Esophagus mucosa (tissue), 1 donor: Measurements from ENCODE around the gene PLCL2. TPM values are rescaled to one million over a fixed set of nuclear protein-coding genes. Genes with fewer than 3 reads are reported as not detected.
"Not testable (repeated sequence)": the region's sequence is repeated elsewhere in the genome, so short reads cannot be mapped to it uniquely, and the experiment has no call there.

ENCODE experiments used
- ATAC-seq: fragments of 200-7000 bp; cut with Tn5 transposase; one replicate; pipeline ENCODE4 v1.9.1; 2020
- total RNA-seq: library from RNA; stranded (reverse); gene quantifications from one replicate; pipeline ENCODE4 v1.2.4, GENCODE V29; 2023
- donor health status: DM: yes; HTN: yes; CAD: no.

Gene PLCL2
- total RNA-seq, 1 donor from 2014 or later = 0.80 TPM

DNA sequence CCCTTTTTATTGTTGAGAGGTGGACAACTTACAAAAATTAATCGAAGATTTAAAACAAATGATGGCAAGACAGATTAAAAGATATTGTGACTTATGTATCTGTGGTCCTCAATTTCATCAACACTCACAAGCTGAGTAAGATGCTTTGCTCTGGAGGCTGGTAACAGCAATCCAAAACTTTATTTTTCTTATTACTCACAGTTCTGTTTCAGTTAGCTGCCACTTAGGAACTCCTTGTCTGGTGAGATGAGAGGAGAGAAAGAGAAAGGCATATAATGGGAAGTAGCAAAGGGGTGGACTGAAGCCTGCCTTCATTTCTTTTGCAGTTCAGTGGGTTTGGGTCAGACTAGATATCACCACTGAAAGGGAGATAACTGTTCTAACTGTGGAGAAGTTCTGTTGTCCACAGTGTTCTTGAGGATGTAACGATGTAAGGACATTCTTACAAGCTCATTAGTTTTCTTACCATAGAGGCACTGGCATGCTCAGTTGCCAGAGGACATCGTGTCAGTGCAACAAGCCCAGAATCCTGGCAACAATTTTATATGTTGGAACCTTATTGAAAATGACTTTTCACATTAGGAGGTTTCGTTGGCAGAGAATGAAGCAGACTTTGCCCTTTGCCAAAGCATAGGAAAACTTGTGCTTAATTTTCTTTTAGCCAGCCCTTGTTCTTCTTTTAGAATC is 93.6 kb downstream of the PLCL2 start:
- ATAC-seq = no peak

DNA sequence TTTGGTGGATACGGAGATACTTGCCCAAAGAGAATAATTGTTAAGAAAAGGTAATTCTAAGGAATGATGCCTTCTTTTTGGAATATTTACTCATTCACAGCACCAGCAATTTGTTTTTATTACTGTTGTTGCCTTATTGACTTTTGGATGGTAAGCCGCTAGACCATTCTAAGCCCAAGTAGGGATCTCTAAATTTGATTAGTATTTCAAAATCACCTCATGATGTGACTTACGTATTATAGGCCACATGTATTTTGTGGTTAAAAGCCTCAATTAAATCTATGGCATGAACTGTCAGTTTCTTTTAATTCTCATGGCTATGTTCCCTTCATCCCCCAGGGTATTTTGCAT is 94.1 kb downstream of the PLCL2 start:
- no peak for ATAC-seq

DNA sequence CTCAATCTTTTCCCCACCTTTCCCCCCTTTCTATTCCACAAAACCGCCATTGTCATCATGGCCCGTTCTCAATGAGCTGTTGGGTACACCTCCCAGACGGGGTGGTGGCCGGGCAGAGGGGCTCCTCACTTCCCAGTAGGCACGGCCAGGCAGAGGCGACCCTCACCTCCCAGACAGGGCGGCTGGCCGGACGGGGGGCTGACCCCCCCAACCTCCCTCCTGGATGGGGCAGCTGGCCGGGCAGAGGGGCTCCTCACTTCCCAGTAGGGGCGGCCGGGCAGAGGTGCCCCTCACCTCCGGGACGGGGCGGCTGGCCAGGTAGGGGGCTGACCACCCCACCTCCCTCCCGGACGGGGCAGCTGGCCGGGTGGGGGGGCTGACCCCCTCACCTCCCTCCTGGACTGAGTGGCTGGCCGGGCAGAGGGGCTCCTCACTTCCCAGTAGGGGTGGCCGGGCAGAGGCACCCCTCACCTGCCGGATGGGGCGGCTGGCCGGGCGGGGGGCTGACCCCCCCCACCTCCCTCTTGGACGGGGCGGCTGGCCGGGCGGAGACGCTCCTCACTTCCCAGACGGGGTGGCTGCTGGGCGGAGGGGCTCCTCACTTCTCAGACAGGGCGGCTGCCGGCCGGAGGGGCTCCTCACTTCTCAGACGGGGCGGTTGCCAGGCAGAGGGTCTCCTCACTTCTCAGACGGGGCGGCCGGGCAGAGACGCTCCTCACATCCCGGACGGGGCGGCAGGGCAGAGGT is 95.2 kb downstream of the PLCL2 start:
- ATAC-seq = not testable (repeated sequence)

DNA sequence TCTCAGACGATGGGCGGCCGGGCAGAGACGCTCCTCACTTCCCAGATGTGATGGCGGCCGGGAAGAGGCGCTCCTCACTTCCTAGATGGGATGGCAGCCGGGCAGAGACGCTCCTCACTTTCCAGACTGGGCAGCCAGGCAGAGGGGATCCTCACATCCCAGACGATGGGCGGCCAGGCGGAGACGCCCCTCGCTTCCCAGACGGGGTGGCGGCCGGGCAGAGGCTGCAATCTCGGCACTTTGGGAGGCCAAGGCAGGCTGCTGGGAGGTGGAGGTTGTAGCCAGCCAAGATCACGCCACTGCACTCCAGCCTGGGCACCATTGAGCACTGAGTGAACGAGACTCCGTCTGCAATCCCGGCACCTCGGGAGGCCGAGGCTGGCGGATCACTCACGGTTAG is 95.8 kb downstream of the PLCL2 start:
- not testable (repeated sequence) for ATAC-seq

DNA sequence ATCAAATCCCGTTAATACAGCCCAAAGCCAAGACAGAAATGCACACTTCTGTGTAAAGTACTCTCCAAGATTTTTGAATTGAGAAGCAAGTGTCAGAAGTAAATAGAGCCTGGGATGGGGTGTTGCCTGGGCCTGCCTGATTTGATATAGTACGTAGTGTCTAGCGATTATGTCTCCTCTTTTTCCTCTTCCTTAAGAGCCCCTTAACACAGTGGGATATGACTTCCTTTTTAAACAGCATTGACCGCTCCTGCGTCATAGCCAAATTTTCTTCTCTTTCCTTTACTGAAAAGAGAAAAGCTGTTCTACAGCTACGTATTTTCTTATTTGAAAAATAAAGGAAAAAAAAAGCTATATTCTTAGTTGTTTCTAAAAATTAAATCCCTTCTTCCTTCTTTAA is 97.7 kb downstream of the PLCL2 start:
- ATAC-seq = no peak

DNA sequence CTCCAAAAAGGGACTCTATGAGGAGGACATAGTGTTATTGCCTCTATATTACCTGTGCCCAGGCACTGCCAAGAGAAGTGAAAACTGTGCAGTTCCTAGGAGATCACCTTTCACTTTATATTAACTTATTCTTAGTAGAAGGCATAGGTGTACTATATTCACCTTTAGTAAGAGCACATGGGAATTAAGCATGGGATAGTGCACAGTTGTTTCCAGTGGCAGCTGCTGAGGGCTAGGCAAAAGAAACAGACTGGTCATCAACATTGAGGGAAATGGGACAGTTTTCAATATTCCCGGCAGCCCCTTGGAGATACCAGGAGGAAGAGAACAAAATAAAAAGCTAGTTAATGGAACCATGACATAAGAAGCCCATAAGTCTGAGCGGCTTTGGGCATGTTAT is 100.9 kb downstream of the PLCL2 start:
- ATAC-seq = no peak

DNA sequence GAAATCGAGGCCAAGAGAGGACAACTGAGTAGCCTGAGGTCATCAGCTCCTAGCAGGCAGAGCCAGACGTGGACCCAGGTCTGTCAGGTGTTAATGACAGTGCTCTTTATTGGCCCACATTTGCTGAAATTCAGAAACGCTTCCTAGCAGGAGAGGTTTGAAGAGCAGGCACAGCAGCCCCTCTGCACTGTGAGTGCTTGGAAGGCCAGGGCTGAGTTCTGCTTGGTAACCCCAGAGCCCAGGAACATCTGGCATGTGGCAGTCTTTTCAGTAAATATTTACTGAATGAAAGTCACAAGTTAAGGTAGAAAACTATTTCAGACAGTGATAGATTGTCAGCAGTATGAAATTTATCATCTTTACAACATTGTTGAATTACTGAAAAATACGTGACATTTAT is 102.4 kb downstream of the PLCL2 start:
- ATAC-seq = no peak

DNA sequence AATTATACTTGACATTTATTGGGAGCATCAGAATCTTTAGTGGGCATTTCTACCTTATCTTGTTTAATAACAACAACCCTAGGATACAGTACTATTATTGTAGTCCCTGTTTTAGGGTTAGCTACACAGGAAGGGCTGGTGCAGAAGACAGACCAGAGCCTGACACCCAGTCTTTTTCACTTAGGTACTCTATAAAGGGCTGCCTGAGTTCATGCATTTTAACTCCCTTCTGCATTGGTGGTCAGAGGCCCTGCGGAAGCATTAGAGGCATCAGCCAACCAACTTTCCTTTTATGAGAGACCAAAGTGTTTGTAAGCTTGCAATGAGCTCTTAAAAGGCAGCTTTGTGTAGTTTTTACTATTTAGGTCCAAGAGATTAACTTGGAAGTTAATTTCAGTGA is 105.4 kb downstream of the PLCL2 start:
- ATAC-seq = no peak

DNA sequence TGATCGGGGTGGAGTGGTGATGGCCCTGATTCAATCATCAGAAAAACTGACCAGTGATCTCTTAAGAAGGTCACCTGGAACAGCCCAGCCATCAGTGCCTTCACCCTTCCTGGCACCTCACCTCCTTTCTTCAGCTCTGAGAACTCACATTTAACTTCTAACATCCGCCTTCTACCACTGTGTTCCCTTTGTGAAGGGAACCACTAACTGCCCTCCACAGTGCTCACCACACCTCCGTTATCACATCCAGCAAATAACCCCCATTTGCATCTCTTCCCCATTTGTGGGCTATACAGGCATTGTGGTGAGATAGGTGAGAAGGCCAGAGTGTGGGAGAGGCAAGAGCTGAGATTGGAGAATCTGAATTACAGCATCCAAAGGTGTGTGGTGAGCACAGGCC is 107.4 kb downstream of the PLCL2 start:
- no peak for ATAC-seq

DNA sequence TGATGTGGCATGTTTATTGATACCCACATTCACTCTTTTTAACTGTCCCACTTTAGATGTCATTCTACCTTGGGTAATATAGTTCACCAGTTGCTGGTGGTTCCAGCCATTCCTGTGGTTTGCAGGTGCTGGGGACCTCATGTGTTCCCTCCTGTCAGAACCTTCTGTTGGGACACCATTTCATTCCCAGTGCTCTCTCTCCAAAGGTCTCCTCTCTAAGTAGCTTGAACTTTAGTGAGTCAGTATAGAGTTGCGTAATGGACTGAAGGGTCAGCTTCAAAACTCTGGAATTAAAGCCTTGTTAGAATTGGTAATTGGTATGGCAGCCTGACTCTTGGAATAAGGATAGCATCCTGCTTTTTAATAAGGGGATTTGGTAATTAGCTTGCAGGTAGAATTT is 108.5 kb downstream of the PLCL2 start:
- no peak for ATAC-seq

DNA sequence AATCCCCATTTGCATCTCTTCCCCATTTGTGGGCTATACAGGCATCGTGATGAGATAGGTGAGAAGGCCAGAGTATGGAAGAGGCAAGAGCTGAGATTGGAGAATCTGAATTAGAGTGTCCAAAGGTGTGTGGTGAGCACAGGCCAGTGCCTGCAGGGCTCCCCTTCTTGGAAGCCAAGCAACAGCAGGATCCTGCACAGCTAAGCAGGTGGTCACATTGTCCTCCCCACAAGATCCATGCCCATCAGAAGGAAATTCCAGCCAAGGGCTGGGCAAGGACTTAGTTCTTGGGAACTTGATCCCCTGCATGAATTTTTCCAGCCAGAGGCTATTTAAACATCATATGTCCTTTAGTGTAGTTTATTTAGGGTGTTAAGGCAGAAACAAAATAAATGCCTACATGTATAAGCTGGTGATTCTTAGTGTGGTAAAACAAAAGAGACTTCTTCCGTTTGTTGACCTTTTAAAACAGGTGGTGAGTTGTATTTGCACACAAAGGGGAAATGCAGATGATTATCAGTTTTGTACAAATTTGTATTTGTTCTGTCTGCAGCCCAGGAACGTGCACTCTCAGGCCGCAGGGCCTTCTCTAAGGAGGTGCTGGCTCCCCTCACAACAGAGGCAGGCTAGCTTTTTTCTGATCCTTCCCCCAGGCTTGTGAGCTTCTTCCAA is 110.2 kb downstream of the PLCL2 start:
- ATAC-seq = no peak

DNA sequence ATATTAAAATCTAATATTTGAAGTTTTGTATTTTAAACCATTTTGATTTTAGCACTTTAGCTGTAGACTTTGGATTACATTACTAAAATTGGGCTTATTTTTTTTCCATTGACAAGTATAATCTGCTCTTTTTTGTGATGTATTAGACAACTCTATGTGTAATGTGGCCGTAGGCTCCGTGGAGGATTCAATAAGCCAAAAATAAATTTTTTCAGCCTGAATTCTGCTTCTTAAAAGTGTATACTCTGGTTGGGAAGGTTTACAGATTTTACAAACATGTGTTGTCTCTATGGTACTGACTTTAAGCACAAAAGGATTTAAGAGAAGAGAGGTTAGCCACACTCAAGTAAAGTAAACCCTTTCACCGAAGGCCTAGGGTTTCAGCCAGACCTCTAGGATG is 110.8 kb downstream of the PLCL2 start:
- no peak for ATAC-seq

DNA sequence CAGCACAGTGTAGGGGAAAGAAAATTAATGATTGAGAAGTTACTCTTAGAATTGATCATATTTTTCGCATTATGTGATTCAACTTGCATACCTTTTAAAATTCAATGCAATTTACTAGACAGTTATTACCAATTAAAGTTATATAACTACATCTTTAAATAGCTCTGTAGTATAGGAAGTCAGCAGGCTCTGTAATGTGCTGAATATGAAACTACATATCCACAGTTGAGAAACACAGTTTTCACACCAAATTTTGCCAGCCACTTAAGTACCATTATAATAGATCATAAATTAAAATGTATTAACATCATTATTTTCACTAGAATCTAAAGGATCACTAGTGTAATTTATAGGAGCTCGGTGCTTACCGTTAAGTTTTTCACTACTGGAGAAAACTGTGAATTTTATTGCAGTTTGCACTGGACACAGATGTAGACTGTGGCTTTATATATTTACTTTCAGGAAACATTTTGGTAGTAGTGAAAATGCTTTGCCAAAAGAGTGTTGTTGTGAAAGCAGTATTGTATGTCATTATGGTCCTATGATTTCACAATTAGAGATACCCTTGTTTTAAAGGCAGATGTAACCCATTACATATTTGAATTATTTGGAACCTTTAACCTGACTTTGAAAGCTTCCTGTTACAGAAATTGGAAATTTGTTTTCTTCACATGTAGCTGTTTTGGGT is 113.6 kb downstream of the PLCL2 start:
- ATAC-seq = no peak

DNA sequence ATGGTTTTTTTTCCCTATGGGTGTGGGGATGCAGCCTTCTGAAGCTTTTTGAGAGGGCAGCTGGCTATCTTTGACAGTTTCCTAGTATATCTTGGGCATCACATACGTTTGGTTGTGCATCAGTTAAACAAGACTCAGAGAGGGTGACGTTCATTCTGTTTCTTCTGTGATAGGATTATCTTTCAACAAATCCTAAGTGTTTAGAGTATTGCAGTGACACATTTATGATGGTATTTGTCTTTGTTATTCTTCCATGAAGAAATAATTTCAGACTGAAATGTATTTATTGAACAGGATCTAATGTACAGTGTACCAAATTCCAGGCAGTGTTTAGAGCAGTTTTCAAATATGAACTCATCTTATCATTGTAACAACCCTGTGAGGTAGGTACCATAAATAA is 114.4 kb downstream of the PLCL2 start:
- ATAC-seq = no peak

DNA sequence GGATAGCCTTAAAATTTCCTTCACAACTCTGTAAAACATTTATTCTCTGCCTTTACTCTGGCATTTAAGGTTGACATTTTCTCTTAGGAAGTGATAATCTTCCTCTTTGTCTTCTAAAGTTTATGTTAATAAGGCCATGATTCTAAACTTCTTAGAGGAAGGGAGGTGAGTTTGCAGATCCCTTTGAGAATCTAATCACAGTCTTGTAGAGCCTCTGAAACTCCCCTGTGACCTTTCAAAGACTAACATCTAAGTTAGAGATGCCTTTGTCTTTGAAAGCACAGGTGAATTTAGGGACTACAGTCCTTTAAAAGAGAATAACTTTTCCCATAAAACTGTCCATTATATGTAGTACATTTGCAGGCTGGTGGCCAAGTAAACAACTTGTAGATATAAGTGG is 115.1 kb downstream of the PLCL2 start:
- ATAC-seq = no peak

DNA sequence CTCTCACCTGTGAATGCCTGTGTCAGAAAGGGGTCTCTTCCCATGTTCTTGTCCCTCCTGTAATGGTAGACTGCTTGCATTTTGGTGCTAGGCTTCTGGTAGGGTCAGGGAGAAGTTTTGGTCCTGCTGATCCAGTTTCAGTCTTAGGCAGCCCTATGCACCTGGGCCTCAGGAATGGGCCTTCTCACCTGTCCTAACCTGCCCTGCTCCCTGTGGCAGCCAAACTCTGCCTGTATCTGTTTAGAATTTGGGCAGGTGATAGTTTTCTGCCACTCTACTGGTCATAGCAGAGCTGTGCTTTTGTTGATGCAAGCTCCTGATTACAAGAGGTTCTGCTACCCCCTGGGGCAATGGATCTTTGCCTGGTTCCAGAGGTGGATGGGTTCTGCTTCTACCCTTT is 118.7 kb downstream of the PLCL2 start:
- ATAC-seq = no peak

DNA sequence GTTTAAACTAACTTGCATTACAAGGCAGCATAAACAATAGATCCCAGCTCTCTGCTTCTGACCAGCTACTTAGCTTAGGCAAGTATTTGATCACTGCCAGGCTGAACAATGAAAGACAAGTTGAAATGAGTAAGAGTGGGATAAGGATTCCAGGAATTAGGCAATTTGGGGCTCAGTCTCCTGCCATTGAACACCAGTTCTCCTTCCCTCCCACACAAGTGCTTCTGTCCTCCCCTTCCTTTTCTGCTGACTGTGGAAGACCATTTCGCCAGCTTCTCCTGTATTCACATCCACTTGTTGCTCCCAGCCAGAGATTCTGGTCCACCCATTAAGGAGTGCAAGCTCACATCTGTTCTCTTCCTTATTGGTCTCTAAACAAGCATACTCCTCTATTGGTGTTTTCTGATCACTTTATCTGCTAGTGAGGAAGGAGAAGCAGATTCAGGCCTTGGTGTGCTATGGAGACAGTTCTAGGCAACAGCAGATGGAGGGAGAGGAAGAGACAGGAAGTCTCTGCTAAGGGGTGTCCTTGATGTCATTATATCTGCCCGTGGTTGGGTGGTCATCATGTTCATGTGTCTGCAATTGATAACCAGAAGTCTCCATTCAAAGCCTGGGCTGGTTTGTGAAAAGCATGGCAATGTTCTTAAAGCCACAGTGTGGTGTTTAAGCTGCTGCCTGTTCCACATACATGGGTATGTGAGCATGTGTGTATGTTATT is 121.5 kb downstream of the PLCL2 start:
- ATAC-seq = no peak

DNA sequence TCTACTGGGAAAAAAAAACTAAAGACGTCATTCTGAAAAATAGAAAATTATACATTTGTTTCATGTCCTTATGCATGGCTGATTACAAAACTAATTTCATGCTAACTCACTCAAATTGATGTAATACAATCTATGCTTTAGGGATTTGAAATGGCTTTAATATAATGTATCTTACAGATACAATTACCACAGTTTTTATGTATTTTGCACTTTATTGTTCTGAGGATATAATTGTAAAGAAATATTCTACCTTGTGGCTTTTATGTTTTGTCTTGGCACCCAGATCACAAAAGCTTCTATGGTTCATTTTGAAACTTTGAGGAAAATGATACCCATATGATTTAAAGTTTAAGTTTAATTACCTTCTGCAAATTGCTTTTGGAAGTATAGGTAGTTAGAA is 122.5 kb downstream of the PLCL2 start:
- ATAC-seq = no peak

DNA sequence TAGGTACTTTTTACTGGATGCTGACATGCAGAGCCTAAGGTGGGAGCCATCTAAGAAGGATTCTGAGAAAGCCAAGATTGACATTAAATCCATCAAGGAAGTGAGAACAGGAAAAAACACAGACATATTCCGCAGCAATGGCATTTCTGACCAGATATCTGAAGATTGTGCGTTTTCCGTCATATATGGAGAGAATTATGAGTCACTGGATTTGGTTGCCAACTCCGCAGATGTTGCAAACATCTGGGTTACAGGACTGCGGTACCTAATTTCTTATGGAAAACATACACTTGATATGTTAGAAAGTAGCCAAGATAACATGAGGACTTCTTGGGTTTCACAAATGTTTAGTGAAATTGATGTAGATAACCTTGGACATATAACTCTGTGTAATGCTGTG is 125.1 kb downstream of the PLCL2 start:
- no peak for ATAC-seq

DNA sequence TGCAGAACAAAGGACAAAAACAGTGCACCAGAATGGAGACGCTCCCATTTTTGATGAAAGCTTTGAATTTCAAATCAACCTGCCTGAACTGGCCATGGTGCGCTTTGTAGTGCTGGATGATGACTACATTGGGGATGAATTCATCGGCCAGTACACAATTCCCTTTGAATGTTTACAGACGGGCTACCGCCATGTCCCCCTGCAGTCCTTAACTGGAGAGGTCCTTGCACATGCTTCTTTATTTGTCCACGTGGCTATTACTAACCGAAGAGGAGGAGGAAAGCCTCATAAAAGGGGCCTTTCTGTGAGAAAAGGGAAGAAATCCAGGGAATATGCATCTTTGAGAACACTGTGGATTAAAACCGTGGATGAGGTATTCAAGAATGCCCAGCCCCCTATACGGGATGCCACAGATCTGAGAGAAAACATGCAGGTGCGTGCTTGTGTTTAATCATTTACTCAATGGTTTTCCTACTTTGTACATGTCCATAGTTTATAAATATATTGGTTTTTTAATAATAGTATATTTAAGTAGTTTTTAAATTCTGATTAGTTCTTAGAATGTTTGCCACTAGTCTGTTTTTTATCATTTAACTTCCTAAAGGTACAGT is 127.1 kb downstream of the PLCL2 start:
- ATAC-seq = no peak

DNA sequence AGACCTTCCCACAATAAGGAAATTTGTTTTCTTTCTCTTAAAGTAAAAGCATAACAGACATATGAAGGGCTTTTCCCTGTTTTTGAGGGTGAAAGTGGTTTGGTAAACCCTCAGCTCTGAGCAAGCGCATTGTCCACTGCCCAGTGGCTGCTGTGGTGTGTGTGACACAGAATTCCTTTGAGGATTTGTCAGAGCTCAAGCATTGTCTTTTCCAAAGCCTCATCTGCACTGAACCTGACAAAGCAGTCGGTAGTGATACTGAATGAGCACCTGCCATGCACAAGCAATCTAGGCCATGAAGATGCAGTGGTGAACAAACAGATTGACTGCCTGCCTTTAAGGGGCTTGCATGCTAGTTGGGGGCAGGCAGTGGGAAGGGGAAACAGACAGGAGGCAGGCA is 128.3 kb downstream of the PLCL2 start:
- no peak for ATAC-seq

DNA sequence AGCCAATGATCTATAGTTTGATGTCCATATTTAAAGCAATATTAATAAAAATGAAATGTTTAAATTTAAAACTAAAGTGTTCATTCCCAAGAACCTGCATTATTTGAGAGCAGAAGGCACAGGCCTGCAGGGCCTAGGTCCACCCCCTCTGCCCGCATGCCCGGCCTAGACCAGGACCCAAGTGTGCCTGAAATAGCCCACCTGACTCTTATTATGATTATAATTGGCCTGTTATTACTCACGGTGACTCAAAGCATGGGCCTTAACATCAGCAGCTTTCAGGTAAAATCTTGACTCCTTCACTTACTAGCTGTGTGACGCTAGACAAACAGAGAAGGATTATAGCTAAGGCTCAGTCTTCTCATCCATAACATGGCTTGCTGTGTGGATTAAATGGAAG is 128.8 kb downstream of the PLCL2 start:
- ATAC-seq = peak; percentile 52
